22Rv1 (cell line): Measurements from ENCODE around the gene UGT1A8.

Source experiments
- H3K27ac ChIP-seq: fragments of 450-650 bp; 2 replicates; pipeline ENCODE4 v1.5.1; 2017
- CTCF ChIP-seq: fragments of 450-650 bp; IDR thresholded peaks from 2 replicates; pipeline ENCODE4 v1.5.1; 2017; ENCODE audit warnings: mild to moderate bottlenecking
- ZFX ChIP-seq: fragments of 450-650 bp; IDR thresholded peaks from 2 replicates; pipeline ENCODE4 v1.6.1; 2017; ENCODE audit warnings: antibody characterized with exemption, borderline replicate concordance

UGT1A8 gene

GRCh38 chr2:233593201-233593600 lies 24.2 kb upstream of the UGT1A8 start:
- no peak overlapping the region for H3K27ac ChIP-seq
- TF ChIP-seq ZFX (no peak), CTCF (no peak)

DNA sequence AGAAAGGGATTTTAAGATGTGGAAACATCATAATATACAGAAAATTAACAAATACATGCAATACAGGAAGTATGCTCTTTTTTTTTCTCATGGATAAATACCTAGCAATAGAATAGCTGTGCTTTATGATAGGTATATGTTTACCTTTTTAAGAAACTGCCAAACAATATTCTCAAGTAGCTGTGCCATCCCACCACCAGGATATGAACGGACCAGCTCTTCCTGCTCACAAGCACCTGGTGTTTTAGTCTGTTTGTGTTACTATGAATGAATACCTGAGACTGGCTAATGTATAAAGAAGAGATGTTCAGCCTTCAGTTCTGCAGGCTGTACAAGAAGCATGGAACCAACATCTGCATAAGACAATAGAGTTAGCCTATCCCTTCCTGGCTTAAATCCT lies 19.9 kb upstream of the UGT1A8 start:
- TF ChIP-seq CTCF = no peak
- TF ChIP-seq ZFX = no peak
- no peak overlapping the region for H3K27ac ChIP-seq

DNA sequence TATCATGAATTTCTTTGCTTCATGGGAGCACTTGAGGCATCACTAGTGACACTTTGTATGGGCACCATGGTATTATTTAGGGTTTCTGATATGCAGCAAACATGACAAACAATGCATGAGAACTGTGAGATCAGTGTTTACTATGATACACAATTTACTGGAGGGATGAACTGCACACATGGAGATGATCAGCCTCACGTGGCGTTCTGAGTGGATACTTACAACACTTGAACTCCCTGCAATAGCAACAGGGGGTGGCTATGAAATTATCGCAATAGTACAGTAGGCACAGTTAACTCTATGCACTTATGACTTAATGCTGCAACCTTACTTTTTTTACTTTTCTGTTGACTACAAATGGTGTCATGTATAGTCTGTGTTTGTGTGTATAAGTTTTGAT lies 18.5 kb upstream of the UGT1A8 start:
- TF ChIP-seq CTCF (no peak), ZFX (no peak)

DNA sequence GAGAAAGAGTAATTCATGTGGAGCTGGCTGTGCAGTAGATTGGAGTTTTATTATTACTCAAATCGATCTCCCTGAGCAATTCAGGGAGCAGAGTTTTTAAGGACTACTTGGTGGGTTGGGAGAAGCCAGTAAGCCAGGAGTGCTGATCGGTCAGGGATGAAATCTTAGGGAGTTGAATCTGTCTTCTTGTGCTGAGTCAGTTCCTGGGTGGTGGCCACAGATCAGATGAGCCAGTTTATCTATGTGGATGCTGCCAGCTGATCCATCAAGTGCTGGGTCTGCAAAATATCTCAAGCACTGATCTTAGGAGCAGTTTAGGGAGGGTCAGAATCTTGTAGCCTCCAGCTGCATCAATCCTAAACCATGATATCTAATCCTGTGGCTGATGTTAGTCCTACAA lies 17.0 kb upstream of the UGT1A8 start:
- no peak for TF ChIP-seq ZFX
- no peak overlapping the region for H3K27ac ChIP-seq

More for the DNA sequence above, 18.5 kb upstream of the UGT1A8 start:
- no peak overlapping the region for H3K27ac ChIP-seq

- H3K27ac ChIP-seq = no peak overlapping the region
- no peak for TF ChIP-seq ZFX
- TF ChIP-seq CTCF = no peak
Observed at GRCh38 chr2:233602076-233602475, 15.4 kb upstream of the UGT1A8 start.

DNA sequence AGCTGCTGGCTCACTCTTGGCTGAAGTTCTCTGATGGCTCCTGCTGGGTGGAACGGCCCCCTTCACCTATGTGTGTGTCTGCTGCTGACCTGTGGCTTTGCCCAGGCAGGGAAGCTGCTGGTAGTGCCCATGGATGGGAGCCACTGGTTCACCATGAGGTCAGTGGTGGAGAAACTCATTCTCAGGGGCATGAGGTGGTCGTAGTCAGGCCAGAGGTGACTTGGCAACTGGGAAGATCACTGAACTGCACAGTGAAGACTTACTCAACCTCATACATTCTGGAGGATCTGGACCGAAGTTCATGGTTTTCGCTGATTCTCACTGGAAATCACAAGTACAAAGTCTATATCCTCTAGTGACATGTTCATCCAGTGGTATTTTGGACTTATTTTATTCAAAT lies 13.9 kb upstream of the UGT1A8 start:
- TF ChIP-seq CTCF = no peak
- no peak for TF ChIP-seq ZFX
- H3K27ac ChIP-seq = no peak overlapping the region

DNA sequence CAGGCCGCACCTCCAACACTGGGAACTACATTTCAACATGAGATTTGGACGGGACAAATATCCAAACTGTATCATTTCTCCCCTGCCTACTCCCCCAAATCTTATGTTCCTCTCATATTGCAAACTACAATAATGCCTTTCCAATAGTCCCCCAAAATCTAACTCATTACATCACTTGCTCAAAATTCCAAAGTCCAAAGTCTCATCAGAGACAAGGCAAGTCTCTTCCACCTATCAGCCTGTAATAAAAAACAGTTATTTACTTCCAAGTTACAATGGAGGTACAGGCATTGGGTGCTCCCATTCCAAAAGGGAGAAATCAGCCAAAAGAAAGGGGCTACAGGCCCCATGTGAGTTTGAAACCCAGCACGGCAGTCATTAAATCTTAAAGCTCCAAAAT lies 12.6 kb upstream of the UGT1A8 start:
- TF ChIP-seq CTCF (no peak), ZFX (no peak)
- H3K27ac ChIP-seq = no peak overlapping the region

- TF ChIP-seq CTCF (no peak), ZFX (no peak)
- no peak overlapping the region for H3K27ac ChIP-seq
Observed at GRCh38 chr2:233605680-233606079, 11.8 kb upstream of the UGT1A8 start.
